NCI-H146 treated with DMSO at 0.1 percent for 48 hours (cell line): ENCODE results near the gene NMNAT2.
"Not testable (repeated sequence)": the region's sequence is repeated elsewhere in the genome, so short reads cannot be mapped to it uniquely, and the experiment has no call there.

Source experiments
- DNase-seq: peaks from one replicate; lab custom pipeline; 2025; ENCODE audit not compliant: unreplicated experiment; lab: John Stamatoyannopoulos, UW

Gene NMNAT2

DNA sequence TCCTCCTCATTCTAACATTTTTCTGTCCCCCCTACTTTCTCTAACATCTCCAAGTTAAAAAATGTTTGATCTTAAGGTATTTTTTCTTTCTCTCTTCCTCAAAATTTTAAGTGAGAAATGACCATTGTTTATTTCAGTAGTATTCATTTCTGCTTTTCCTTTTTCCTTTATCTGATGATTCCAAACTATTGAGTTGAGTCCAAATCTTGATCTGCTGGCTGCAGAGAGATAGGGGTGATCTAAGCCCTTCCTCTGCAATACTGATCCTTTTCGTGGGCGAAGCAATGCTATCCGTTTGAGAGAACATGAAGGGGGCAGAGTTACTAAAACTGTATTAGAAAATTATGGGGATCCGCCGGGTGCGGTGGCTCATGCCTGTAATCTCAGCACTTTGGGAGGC lies 516 bp upstream of the NMNAT2 start:
- no peak for DNase-seq

GRCh38 chr1:183416850-183417771 lies 1.1 kb downstream of the NMNAT2 start:
- peak; percentile 26 for DNase-seq

GRCh38 chr1:183414365-183414764 lies 3.8 kb downstream of the NMNAT2 start:
- DNase-seq, result no peak

- DNase-seq, result no peak
These were observed 7.1 kb downstream of the NMNAT2 start for GRCh38 chr1:183411091-183411490.

- no peak for DNase-seq
These were observed 10.2 kb downstream of the NMNAT2 start for GRCh38 chr1:183407961-183408360.

GRCh38 chr1:183407474-183407873 lies 10.7 kb downstream of the NMNAT2 start:
- DNase-seq, result no peak

- no peak for DNase-seq
These were observed 13.7 kb downstream of the NMNAT2 start for GRCh38 chr1:183404476-183404875.

DNA sequence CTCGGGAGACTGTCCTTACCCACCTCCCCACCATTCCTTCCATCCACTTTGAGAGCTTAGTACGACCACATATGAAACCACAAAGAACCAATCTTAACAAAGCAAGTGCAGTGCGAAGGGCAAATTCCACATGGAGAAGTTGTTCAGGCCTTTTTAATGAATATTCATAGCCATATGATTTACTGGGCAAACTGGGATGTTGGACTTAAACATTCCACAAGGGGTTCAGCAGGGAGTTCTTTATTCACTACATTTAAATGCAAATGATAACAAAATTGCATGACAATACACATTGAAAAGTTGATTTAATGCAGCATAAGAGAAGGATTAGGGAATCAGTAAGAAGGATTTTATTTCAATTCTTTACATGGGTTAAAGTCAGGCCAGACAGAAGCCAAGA lies 14.7 kb downstream of the NMNAT2 start:
- no peak for DNase-seq

DNA sequence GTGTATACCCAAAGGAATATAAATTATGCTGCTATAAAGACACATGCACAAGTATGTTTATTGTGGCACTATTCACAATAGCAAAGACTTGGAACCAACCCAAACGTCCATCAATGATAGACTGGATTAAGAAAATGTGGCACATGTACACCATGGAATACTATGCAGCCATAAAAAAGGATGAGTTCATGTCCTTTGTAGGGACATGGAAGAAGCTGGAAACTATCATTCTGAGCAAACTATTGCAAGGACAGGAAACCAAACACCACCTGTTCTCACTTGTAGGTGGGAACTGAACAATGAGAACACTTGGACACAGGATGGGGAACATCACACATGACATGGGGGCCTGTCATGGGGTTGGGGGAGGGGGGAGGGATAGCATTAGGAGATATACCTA lies 16.6 kb downstream of the NMNAT2 start:
- DNase-seq, result not testable (repeated sequence)

DNA sequence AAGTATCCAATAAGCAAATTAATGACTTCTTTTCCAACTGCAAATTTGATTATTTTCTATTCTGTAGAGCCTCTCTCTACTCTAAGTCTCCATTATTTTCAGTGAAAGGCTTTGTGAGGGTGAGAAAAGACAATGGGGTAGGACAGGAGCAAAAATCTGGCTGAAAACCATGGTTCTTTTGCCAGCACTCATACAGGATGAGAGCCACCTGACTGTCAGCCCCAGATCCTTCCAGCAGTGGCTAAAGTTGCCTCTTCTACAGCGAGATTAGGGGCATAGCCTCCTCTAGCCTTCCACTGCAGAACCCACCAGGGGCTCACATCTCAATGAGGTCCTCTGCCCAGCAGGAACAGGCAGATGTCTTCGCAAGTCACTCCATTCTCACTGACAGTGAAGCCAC lies 23.7 kb downstream of the NMNAT2 start:
- no peak for DNase-seq

- DNase-seq, result no peak
These were observed 26.3 kb downstream of the NMNAT2 start for GRCh38 chr1:183391863-183392262.

GRCh38 chr1:183390561-183390960 lies 27.6 kb downstream of the NMNAT2 start:
- no peak for DNase-seq

DNA sequence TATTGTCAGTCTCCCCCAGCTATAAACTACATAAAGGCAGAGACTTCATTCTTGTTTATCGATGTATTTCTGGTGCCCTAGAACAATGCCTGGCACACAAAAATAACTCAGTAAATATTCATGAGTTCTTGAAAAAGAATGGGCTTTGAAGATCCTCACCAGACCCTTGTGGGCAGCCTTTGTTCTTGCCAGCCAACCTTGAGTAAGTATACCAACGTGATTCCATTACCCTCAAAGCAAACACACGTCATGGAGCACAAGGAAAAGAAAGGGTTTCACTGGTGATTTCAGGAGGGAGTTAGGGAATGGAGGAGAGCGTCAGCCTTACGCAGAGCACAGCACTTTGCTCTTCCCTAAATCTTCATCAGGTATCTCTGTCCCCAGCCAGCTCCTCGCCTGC lies 29.4 kb downstream of the NMNAT2 start:
- no peak for DNase-seq

- no peak for DNase-seq
These were observed 32.6 kb downstream of the NMNAT2 start for GRCh38 chr1:183385340-183386144.

GRCh38 chr1:183379951-183380350 lies 38.2 kb downstream of the NMNAT2 start:
- no peak for DNase-seq

GRCh38 chr1:183375381-183375780 lies 42.8 kb downstream of the NMNAT2 start:
- no peak for DNase-seq

DNA sequence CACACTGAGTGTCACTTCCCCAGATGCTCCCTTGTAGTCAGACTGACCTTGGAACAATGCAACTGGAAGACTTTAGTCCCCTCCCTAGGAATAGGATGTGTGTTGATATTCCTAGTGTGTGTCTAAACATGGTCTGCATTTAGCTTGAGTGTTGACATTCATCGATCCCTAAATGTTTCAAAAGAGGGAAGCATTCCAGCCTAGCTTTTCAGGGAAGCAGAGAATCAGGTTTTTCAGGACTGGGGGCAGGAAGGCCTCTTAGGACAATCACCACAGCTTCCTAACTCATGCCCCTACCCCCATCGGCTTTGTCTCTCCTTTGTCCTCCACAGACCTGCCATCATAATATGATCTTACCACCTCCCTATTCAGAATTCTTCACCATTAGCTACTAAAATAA lies 43.4 kb downstream of the NMNAT2 start:
- peak; percentile 13 for DNase-seq

DNA sequence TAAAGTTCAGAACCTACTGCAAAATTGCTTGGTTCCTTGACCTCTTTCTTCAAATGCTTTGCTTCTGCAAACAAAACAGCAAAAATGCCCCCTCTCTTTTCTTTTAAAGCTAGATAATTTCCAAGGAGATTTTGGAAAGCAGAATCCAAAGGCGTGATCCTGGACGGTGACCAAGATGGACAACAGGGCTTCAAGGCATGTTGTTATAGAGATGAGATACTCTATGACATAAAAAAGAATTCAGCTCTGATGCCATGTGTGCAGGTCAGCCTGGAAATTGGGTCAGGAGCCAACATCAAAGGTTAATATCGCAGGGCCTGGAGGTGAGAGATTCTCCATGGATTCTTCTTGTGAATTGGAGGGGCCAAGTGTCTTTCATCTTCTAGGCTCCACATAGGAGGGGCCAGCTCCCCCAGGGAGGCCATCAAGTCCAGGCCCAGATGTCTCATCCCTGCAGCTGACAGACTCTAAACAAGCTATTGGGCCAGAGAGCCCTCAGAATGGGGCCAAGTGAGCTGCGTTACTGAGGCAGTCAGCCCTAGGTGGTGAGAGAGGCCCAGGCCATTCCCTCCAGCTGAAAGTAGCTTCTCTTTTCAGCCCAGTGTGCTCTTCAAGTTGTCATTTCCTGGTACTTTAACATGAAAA lies 45.5 kb downstream of the NMNAT2 start:
- no peak for DNase-seq

GRCh38 chr1:183370399-183371058 lies 47.7 kb downstream of the NMNAT2 start:
- DNase-seq, result no peak

GRCh38 chr1:183368213-183369108 lies 49.7 kb downstream of the NMNAT2 start:
- DNase-seq, result no peak
